A673 (cell line): ENCODE results near the gene MRPS18A.

Source experiments
- EZH2 ChIP-seq: fragments of 200-600 bp; sonication (generic); IDR thresholded peaks from 2 replicates; pipeline ENCODE4 v1.6.1; 2017; ENCODE audit warnings: borderline replicate concordance, low read depth, mild to moderate bottlenecking, mixed read lengths, antibody characterized with exemption, low read length; ENCODE audit not compliant: poor library complexity, severe bottlenecking
- TF ChIP-seq, protein P1 (sequence below): fragments of 300-800, 200-600 bp; sonication (generic); conservative IDR thresholded peaks from 2 replicates; pipeline ENCODE4 v1.5.1; 2017; ENCODE audit warnings: low read depth, mild to moderate bottlenecking, antibody characterized with exemption, low read length, moderate library complexity, mixed read lengths

- TF ChIP-seq, protein P1, sequence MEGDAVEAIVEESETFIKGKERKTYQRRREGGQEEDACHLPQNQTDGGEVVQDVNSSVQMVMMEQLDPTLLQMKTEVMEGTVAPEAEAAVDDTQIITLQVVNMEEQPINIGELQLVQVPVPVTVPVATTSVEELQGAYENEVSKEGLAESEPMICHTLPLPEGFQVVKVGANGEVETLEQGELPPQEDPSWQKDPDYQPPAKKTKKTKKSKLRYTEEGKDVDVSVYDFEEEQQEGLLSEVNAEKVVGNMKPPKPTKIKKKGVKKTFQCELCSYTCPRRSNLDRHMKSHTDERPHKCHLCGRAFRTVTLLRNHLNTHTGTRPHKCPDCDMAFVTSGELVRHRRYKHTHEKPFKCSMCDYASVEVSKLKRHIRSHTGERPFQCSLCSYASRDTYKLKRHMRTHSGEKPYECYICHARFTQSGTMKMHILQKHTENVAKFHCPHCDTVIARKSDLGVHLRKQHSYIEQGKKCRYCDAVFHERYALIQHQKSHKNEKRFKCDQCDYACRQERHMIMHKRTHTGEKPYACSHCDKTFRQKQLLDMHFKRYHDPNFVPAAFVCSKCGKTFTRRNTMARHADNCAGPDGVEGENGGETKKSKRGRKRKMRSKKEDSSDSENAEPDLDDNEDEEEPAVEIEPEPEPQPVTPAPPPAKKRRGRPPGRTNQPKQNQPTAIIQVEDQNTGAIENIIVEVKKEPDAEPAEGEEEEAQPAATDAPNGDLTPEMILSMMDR, result no peak
- TF ChIP-seq EZH2, result no peak
These were observed 41.9 kb upstream of the MRPS18A start for GRCh38 chr6:43729537-43729936.
